Measurements from ENCODE around the gene ZGLP1. TPM values are rescaled to one million over a fixed set of nuclear protein-coding genes. Genes with fewer than 3 reads are reported as not detected.

Gene ZGLP1
- total and polyA plus RNA-seq, 8 donors: 2.8 to 11.9 (median 6.9) TPM

DNA sequence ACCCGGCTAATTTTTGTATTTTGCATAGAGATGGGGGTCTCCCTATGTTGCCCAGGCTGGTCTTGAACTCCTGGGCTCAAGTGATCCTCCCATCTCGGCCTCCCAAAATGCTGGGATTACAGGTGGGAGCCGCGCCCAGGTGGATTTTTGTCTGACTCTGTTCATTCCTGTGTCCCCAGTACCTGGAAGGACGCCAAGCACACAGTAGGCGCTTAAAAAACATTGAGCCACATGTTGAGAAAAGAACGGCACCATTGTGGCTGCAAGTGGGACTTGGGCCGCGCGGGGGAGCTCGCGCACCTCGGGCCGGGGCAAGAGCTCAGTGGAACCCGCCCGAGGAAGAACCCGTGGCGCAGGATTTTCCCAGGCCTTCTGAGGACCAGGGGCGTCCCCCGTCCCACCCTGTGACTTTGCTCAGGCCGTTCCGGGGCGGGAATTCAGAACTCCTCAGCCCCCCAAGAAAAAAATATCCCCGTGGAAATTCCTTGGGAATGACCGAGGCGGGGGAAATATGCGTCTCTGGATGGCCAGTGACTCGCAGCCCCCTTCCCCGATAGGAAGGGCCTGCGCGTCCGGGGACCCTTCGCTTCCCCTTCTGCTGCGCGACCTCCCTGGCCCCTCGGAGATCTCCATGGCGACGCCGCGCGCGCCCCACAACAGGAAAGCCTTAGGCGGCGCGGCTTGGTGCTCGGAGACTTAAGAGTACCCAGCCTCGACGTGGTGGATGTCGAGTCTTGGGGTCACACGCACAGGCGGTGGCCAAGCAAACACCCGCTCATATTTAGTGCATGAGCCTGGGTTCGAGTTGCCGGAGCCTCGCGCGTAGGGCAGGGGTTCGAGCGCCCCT lies 40.1 kb downstream of the ZGLP1 start:
- Histone ChIP-seq H3K9me3 (no peaks in the 10 kb centered on the region), H3K27ac (peak overlapping the region; percentile 96 to 99), H3K27me3 (no peaks in the 10 kb centered on the region), H3K36me3 (peaks cover 0 to 20% of the 10 kb centered on the region in 2 donors), H3K4me1 (peaks cover 3 to 62% of the 10 kb centered on the region in 2 donors), H3K4me3 (peak overlapping the region; percentile 51 to 65)
- intact Hi-C loops (cut with DNase I): loop anchor here in 1 of 2 donors (5.0 kb wide), 1 partner anchor 123 kb away; no protein-coding TSS in a partner anchor
- TF ChIP-seq, protein P1, sequence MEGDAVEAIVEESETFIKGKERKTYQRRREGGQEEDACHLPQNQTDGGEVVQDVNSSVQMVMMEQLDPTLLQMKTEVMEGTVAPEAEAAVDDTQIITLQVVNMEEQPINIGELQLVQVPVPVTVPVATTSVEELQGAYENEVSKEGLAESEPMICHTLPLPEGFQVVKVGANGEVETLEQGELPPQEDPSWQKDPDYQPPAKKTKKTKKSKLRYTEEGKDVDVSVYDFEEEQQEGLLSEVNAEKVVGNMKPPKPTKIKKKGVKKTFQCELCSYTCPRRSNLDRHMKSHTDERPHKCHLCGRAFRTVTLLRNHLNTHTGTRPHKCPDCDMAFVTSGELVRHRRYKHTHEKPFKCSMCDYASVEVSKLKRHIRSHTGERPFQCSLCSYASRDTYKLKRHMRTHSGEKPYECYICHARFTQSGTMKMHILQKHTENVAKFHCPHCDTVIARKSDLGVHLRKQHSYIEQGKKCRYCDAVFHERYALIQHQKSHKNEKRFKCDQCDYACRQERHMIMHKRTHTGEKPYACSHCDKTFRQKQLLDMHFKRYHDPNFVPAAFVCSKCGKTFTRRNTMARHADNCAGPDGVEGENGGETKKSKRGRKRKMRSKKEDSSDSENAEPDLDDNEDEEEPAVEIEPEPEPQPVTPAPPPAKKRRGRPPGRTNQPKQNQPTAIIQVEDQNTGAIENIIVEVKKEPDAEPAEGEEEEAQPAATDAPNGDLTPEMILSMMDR (IDR thresholded peaks at IDR 0.05): peak; percentile 88 to 92
- peak; percentile 79 for ATAC-seq
- peak; percentile 69 to 97 (median 90) for DNase-seq

DNA sequence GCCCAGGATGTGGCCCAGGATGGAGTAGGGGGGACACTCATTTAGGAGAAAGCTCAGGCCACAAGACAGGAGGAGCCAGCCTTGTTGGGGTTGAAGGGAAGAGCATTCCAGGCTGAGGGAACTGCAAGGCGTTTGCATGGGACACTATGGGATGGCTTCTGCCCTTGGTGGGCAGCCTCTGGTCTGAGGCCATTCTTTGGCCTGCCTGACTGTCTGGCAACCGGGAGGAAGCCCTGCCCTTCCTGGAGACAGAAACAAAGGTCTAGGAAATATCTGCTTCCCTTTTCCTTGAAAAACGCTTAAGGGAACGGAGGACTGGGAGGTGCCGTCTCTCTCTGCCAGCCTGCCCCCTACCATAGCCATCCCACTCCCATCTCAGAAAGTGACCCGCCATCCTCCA lies 41.5 kb downstream of the ZGLP1 start:
- Histone ChIP-seq H3K9me3 (no peaks in the 10 kb centered on the region), H3K27ac (peak overlapping the region; percentile 60 to 99), H3K4me1 (peaks cover 3 to 47% of the 10 kb centered on the region in 2 donors), H3K36me3 (peaks cover 0 to 5% of the 10 kb centered on the region in 2 donors), H3K27me3 (no peaks in the 10 kb centered on the region), H3K4me3 (no peak overlapping the region)
- no peak for ATAC-seq
- TF ChIP-seq, protein P1 (IDR thresholded peaks at IDR 0.05): no peak
- DNase-seq: no peak
- intact Hi-C loops (cut with DNase I): no loop called here

DNA sequence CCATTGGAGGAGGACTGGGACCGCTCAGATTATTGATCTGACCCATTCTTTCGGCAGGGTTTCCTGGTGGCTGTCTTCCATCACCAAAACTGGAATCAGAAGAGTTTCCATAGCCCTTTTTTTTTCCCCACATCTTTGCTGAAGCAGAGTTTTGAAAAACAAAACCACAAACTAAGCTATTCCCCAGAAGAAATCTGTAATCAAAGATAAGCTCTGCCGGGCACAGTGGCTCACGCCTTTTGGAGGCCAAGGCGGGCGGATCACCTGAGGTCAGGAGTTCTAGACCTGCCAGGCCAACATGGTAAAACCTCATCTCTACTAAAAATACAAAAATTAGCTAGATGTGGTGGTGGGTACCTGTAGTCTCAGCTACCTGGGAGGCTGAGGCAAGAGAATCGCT lies 42.9 kb downstream of the ZGLP1 start:
- TF ChIP-seq, protein P1 (IDR thresholded peaks at IDR 0.05): no peak

DNA sequence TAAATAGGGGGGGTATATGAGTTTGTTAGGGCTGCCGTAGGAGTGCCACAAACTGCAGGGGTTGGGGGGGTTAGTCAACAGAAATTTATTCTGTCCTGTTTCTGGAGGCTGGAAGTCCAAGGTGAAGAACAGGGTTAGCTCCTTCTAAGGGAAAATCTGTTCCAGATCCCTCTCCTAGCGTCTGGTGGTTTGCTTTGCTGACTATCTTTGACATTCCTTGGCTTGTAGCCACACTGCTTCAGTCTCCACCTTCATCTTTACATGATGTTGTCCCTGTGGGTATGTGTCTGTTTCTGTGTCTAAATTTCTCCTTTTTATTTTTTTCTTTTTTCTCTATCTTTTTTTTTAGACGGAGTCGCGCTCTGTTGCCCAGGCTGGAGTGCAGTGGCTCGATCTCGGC lies 46.8 kb downstream of the ZGLP1 start:
- Histone ChIP-seq H3K4me1 (peaks cover 0 to 18% of the 10 kb centered on the region in 2 donors), H3K36me3 (peaks cover 0 to 11% of the 10 kb centered on the region in 2 donors), H3K4me3 (no peak overlapping the region), H3K27me3 (no peaks in the 10 kb centered on the region), H3K9me3 (no peaks in the 10 kb centered on the region), H3K27ac (no peak overlapping the region)
- DNase-seq (no peak), ATAC-seq (no peak)
- TF ChIP-seq, protein P1 (IDR thresholded peaks at IDR 0.05): no peak
- intact Hi-C loops (cut with DNase I): no loop called here

More for the DNA sequence above, 42.9 kb downstream of the ZGLP1 start:
- no peaks in the 10 kb centered on the region for H3K27me3 ChIP-seq
- peaks cover 0 to 36% of the 10 kb centered on the region in 2 donors for H3K4me1 ChIP-seq
- ATAC-seq: no peak
- no peak overlapping the region for H3K4me3 ChIP-seq
- no peaks in the 10 kb centered on the region for H3K9me3 ChIP-seq
- H3K36me3 ChIP-seq: no peaks in the 10 kb centered on the region
- no peak for DNase-seq
- intact Hi-C loops (cut with DNase I): no loop called here
- H3K27ac ChIP-seq: peak overlapping the region in 1 of 2 donors; percentile 99

DNA sequence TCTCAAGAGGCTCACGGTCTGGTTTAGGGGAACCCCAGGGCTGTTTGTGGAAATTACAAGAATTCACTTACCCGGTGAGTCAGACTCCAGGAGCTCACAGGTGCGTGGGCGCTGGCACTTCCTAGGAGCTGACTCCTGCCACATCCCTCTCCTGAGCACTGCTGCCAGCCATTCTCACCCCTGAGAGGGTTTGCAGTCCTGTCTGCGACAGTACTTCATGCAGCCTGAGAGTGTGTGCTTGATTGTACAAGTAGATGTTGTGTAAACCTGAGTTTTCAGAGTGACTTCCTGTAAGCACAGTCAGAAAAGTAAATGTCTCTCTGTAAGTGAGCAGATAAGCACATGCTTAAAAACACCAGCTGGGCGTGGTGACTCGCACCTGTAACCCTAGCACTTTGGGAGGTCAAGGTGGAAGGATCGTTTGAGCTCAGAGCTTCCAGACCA lies 49.5 kb downstream of the ZGLP1 start:
- Histone ChIP-seq H3K27ac (peak overlapping the region; percentile 57 to 82), H3K4me1 (peaks cover 0 to 10% of the 10 kb centered on the region in 2 donors), H3K9me3 (no peaks in the 10 kb centered on the region), H3K4me3 (no peak overlapping the region), H3K27me3 (no peaks in the 10 kb centered on the region), H3K36me3 (peaks cover 0 to 37% of the 10 kb centered on the region in 2 donors)
- DNase-seq (peak in 3 of 4 donors; percentile 74 to 89 (median 86)), ATAC-seq (peak; percentile 86)
- intact Hi-C loops (cut with DNase I): no loop called here
- TF ChIP-seq, protein P1 (IDR thresholded peaks at IDR 0.05): no peak
